WTC11 (cell line): ENCODE measurements around the gene AKT1S1. TPM values are rescaled to one million over a fixed set of nuclear protein-coding genes. Genes with fewer than 3 reads are reported as not detected.
A peak's percentile ranks its signal among the peaks of the same experiment; 100 is the strongest.
"Not testable (repeated sequence)": the region's sequence is repeated elsewhere in the genome, so short reads cannot be mapped to it uniquely, and the experiment has no call there.

Experiments used
- ATAC-seq: fragments of 200-7000 bp; cut with Tn5 transposase; 2 replicates; pipeline ENCODE4 v1.10.0; 2021; ENCODE audit warnings: mild to moderate bottlenecking, moderate library complexity
- CTCF ChIA-PET: fragments of 300-600 bp; sonication (Branson Sonifier 250); formaldehyde crosslinking; loops from one replicate; lab custom pipeline; 2021; ENCODE audit warnings: antibody characterized with exemption; lab: Charles Lee
- POLR2A ChIA-PET: fragments of 350-600 bp; sonication (Branson Sonifier 250); formaldehyde crosslinking; loops from one replicate; lab custom pipeline; 2021; ENCODE audit warnings: antibody characterized with exemption; lab: Charles Lee
- DNase-seq: peaks from one replicate; pipeline ENCODE4 v3.0.0; 2021; ENCODE audit warnings: low spot score
- H3K27ac Mint-ChIP-seq: 2 replicates; pipeline ENCODE4 v1.8.0; 2021; ENCODE audit warnings: mixed read lengths
- H3K27me3 Mint-ChIP-seq: 2 replicates; pipeline ENCODE4 v1.8.0; 2021; ENCODE audit warnings: low read depth, mild to moderate bottlenecking, moderate library complexity, mixed read lengths
- H3K36me3 Mint-ChIP-seq: 2 replicates; pipeline ENCODE4 v1.8.0; 2021; ENCODE audit warnings: mixed read lengths
- H3K4me1 Mint-ChIP-seq: 2 replicates; pipeline ENCODE4 v1.8.0; 2022; ENCODE audit warnings: mixed read lengths
- H3K4me3 Mint-ChIP-seq: 2 replicates; pipeline ENCODE4 v1.8.0; 2021; ENCODE audit warnings: mild to moderate bottlenecking, moderate library complexity, mixed read lengths
- H3K9me3 Mint-ChIP-seq: 2 replicates; pipeline ENCODE4 v1.8.0; 2021; ENCODE audit warnings: mixed read lengths
- CREB1 ChIP-seq: sonication (generic); formaldehyde crosslinking; IDR thresholded peaks from 2 replicates; pipeline ENCODE4 v1.8.0; 2023; ENCODE audit warnings: mild to moderate bottlenecking, missing genetic modification reagents
- ESRRA ChIP-seq: sonication (generic); formaldehyde crosslinking; IDR thresholded peaks from 2 replicates; pipeline ENCODE4 v1.8.1; 2022; ENCODE audit warnings: mild to moderate bottlenecking, missing genetic modification reagents, borderline replicate concordance
- GTF2I ChIP-seq: fragments of 250-450 bp; sonication (Bioruptor Pico); conservative IDR thresholded peaks from 2 replicates; pipeline ENCODE4 v1.4.0; 2021; ENCODE audit warnings: mild to moderate bottlenecking
- MXD4 ChIP-seq: fragments of 250-450 bp; sonication (Bioruptor Pico); IDR thresholded peaks from 2 replicates; pipeline ENCODE4 v1.8.0; 2021; ENCODE audit warnings: mild to moderate bottlenecking, moderate library complexity, borderline replicate concordance
- MYBL2 ChIP-seq: sonication (generic); formaldehyde crosslinking; IDR thresholded peaks from 2 replicates; pipeline ENCODE4 v1.8.1; 2023; ENCODE audit warnings: mild to moderate bottlenecking, moderate library complexity, missing genetic modification reagents
- NFYB ChIP-seq: sonication (generic); formaldehyde crosslinking; conservative IDR thresholded peaks from 2 replicates; pipeline ENCODE4 v1.8.0; 2022; ENCODE audit warnings: low read depth, missing genetic modification reagents
- NR2C2 ChIP-seq: sonication (generic); formaldehyde crosslinking; IDR thresholded peaks from 2 replicates; pipeline ENCODE4 v1.8.0; 2022; ENCODE audit warnings: mild to moderate bottlenecking, missing genetic modification reagents
- NR3C1 ChIP-seq: sonication (generic); formaldehyde crosslinking; conservative IDR thresholded peaks from 2 replicates; pipeline ENCODE4 v1.8.1; 2023; ENCODE audit warnings: low read depth, mild to moderate bottlenecking, missing genetic modification reagents
- PRRX2 ChIP-seq: fragments of 250-450 bp; sonication (Bioruptor Pico); IDR thresholded peaks from 2 replicates; pipeline ENCODE4 v1.8.0; 2021; ENCODE audit warnings: mild to moderate bottlenecking
- SOX15 ChIP-seq: fragments of 250-450 bp; sonication (Bioruptor Pico); IDR thresholded peaks from 2 replicates; pipeline ENCODE4 v1.9.0; 2021; ENCODE audit warnings: mild to moderate bottlenecking
- TCF7 ChIP-seq: sonication (generic); formaldehyde crosslinking; IDR thresholded peaks from 2 replicates; pipeline ENCODE4 v1.8.0; 2022; ENCODE audit warnings: mild to moderate bottlenecking, low read depth, missing genetic modification reagents, moderate library complexity
- TEAD1 ChIP-seq: sonication (generic); formaldehyde crosslinking; IDR thresholded peaks from 2 replicates; pipeline ENCODE4 v1.8.0; 2022; ENCODE audit warnings: mild to moderate bottlenecking, missing genetic modification reagents
- TEAD4 ChIP-seq: sonication (generic); formaldehyde crosslinking; IDR thresholded peaks from 2 replicates; pipeline ENCODE4 v1.8.0; 2022; ENCODE audit warnings: mild to moderate bottlenecking, missing genetic modification reagents
- TP53 ChIP-seq: sonication (generic); formaldehyde crosslinking; IDR thresholded peaks from 2 replicates; pipeline ENCODE4 v1.8.1; 2023; ENCODE audit warnings: mild to moderate bottlenecking, missing genetic modification reagents
- ZNF121 ChIP-seq: sonication (generic); formaldehyde crosslinking; IDR thresholded peaks from 2 replicates; pipeline ENCODE4 v1.8.0; 2023; ENCODE audit warnings: missing genetic modification reagents
- ZNF317 ChIP-seq: sonication (generic); formaldehyde crosslinking; IDR thresholded peaks from 2 replicates; pipeline ENCODE4 v1.8.1; 2023; ENCODE audit warnings: low read depth, mild to moderate bottlenecking, moderate library complexity, missing genetic modification reagents, borderline replicate concordance
- total RNA-seq: library from RNA; stranded (reverse); gene quantifications from 3 replicates; pipeline ENCODE4 v1.2.3, GENCODE V29; 2021
- TF ChIP-seq, protein P1 (sequence below): fragments of 250-450 bp; sonication (Bioruptor Pico); IDR thresholded peaks from 2 replicates; pipeline ENCODE4 v1.9.0; 2021; ENCODE audit warnings: moderate library complexity, mild to moderate bottlenecking, inconsistent platforms, borderline replicate concordance
- TF ChIP-seq, protein P2 (sequence below): sonication (generic); formaldehyde crosslinking; IDR thresholded peaks from 2 replicates; pipeline ENCODE4 v1.8.0; 2022; ENCODE audit warnings: mild to moderate bottlenecking, missing genetic modification reagents
- TF ChIP-seq, protein P3 (sequence below): fragments of 250-450 bp; sonication (Bioruptor Pico); IDR thresholded peaks from 2 replicates; pipeline ENCODE4 v1.8.0; 2021; ENCODE audit warnings: mild to moderate bottlenecking
- TF ChIP-seq, protein P4 (sequence below): sonication (generic); formaldehyde crosslinking; IDR thresholded peaks from 2 replicates; pipeline ENCODE4 v1.8.1; 2022; ENCODE audit warnings: low read depth, mild to moderate bottlenecking, moderate library complexity, missing genetic modification reagents, borderline replicate concordance
- TF ChIP-seq, protein P5 (sequence below): sonication (generic); formaldehyde crosslinking; IDR thresholded peaks from 2 replicates; pipeline ENCODE4 v1.8.1; 2022; ENCODE audit warnings: mild to moderate bottlenecking, moderate library complexity, missing genetic modification reagents
- TF ChIP-seq, protein P6 (sequence below): fragments of 250-450 bp; sonication (Bioruptor Pico); IDR thresholded peaks from 2 replicates; pipeline ENCODE4 v1.9.0; 2021; ENCODE audit warnings: mild to moderate bottlenecking
- TF ChIP-seq, protein P7 (sequence below): sonication (generic); formaldehyde crosslinking; IDR thresholded peaks from 2 replicates; pipeline ENCODE4 v1.8.0; 2022; ENCODE audit warnings: mild to moderate bottlenecking, missing genetic modification reagents

Gene AKT1S1
- total RNA-seq, 1 experiment from 2014 or later, result 47.8 TPM

DNA sequence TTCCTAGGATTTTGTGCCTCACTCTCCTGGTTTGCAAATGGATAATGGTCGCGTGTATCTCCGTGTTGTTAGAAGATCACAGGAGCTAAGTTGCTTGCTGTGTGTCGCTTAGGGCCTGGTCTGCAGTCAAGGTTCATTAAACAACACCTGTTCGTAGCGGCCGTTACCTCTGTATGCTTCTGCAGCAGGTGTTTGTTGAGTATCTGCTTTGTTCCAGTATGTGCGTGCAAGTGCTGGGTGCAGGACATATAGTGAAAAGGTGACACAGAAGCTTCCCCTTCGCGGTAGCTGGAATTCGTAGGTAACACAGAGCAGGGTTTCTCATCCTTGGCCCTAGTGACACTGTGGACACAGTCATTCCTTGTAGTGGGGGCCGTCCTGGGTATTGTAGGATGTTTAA, 53.7 kb downstream of the AKT1S1 start:
- Mint-ChIP-seq H3K36me3 (peaks cover 12% of the 10 kb centered on the region), H3K9me3 (no peaks in the 10 kb centered on the region), H3K27me3 (no peaks in the 10 kb centered on the region), H3K27ac (no peak overlapping the region), H3K4me1 (peaks cover 6% of the 10 kb centered on the region), H3K4me3 (no peak overlapping the region)
- ChIA-PET POLR2A (no interaction called here), CTCF (no interaction called here)
- no peak for ATAC-seq
- DNase-seq, result no peak
- TF ChIP-seq PRRX2 (no peak), MYBL2 (CRISPR knock-in tag) (no peak), TEAD1 (CRISPR knock-in tag) (no peak), TCF7 (CRISPR knock-in tag) (no peak)
- TF ChIP-seq, protein P1, sequence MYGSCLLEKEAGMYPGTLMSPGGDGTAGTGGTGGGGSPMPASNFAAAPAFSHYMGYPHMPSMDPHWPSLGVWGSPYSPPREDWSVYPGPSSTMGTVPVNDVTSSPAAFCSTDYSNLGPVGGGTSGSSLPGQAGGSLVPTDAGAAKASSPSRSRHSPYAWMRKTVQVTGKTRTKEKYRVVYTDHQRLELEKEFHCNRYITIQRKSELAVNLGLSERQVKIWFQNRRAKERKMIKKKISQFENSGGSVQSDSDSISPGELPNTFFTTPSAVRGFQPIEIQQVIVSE (CRISPR knock-in tag), result no peak

DNA sequence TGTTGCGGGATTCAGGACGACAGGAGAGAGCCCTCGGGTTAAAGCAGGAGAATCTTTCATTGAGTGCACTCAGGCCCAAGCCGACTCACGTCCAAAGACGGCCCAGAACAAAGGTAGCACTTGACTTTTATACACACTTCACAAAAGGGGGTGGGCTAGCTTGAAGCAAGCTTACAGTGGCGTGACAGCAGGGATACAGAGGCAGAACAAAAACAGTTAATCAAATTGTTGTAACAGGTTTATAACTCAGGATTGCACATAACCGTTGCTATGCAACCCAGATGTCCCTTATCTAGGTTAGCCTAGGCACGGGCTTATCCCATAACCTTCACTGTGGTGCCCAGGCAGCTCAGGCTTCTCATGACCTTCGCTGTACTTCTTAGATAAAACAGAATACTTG, 57.0 kb downstream of the AKT1S1 start:
- H3K36me3 Mint-ChIP-seq, result peaks cover 12% of the 10 kb centered on the region
- no peak for ATAC-seq
- POLR2A ChIA-PET, result no interaction called here

DNA sequence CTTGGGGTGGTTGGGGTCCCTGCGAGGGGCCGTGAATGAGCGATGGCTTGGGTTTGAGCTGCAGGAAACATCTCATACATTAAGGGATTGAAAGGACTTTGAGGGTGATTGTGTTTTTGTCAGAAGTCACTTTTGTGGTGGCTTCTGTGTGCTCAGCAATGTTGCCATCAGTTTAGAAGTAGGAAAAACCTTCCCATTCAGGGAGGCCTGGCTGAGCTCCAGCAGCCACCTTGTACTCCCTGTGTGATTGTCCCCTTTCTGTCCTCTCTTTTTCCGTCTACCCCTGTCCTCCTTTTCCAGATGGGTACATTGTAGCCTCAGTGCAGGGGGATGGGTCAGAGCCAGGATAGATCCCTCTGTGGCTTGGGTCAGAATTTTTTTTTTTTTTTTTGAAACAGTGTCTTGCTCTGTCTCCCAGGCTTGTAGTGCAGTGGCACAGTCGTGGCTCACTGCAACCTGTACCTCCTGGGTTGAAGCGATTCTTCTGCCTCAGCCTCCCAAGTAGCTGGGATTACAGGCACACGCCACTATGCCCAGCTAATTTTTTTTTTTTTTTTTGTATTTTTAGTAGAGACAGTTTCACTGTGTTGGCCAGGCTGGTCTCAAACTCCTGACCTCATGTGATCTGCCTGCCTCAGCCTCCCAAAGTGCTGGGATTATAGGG, 57.6 kb downstream of the AKT1S1 start:
- peak overlapping the region; percentile 99 for H3K4me3 Mint-ChIP-seq
- H3K36me3 Mint-ChIP-seq, result peaks cover 12% of the 10 kb centered on the region
- peak overlapping the region; percentile 26 for H3K27ac Mint-ChIP-seq
- not testable (repeated sequence) for H3K27me3 Mint-ChIP-seq, DNase-seq, H3K4me1 Mint-ChIP-seq, H3K9me3 Mint-ChIP-seq, ATAC-seq
- POLR2A ChIA-PET, result interaction anchor here (0.9 kb wide), 1 partner anchor 10 kb away, joined by 4 read pairs; no protein-coding TSS in a partner anchor
- CTCF ChIA-PET, result interaction anchor here (0.7 to 1.4 kb wide), 2 partner anchors 31 to 102 kb away, joined by 3 read pairs; partner anchors contain the start of gene PTOV1

More for the DNA sequence above, 57.0 kb downstream of the AKT1S1 start:
- H3K9me3 Mint-ChIP-seq, result no peaks in the 10 kb centered on the region
- H3K27ac Mint-ChIP-seq, result no peak overlapping the region
- CTCF ChIA-PET, result no interaction called here
- no peak overlapping the region; the same call in 1 of the 2 replicates for H3K4me3 Mint-ChIP-seq
- no peak for TF ChIP-seq TP53 (CRISPR knock-in tag)
- TF ChIP-seq, protein P2, sequence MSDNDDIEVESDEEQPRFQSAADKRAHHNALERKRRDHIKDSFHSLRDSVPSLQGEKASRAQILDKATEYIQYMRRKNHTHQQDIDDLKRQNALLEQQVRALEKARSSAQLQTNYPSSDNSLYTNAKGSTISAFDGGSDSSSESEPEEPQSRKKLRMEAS (CRISPR knock-in tag), result no peak
- TF ChIP-seq, protein P3, sequence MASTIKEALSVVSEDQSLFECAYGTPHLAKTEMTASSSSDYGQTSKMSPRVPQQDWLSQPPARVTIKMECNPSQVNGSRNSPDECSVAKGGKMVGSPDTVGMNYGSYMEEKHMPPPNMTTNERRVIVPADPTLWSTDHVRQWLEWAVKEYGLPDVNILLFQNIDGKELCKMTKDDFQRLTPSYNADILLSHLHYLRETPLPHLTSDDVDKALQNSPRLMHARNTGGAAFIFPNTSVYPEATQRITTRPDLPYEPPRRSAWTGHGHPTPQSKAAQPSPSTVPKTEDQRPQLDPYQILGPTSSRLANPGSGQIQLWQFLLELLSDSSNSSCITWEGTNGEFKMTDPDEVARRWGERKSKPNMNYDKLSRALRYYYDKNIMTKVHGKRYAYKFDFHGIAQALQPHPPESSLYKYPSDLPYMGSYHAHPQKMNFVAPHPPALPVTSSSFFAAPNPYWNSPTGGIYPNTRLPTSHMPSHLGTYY (CRISPR knock-in tag), result no peak
- TF ChIP-seq, protein P4, sequence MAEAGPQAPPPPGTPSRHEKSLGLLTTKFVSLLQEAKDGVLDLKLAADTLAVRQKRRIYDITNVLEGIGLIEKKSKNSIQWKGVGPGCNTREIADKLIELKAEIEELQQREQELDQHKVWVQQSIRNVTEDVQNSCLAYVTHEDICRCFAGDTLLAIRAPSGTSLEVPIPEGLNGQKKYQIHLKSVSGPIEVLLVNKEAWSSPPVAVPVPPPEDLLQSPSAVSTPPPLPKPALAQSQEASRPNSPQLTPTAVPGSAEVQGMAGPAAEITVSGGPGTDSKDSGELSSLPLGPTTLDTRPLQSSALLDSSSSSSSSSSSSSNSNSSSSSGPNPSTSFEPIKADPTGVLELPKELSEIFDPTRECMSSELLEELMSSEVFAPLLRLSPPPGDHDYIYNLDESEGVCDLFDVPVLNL (CRISPR knock-in tag), result no peak
- no peak for TF ChIP-seq TEAD4 (CRISPR knock-in tag)
- no peak for TF ChIP-seq NR3C1 (CRISPR knock-in tag)
- no peak for TF ChIP-seq SOX15 (CRISPR knock-in tag)
- TF ChIP-seq, protein P5, sequence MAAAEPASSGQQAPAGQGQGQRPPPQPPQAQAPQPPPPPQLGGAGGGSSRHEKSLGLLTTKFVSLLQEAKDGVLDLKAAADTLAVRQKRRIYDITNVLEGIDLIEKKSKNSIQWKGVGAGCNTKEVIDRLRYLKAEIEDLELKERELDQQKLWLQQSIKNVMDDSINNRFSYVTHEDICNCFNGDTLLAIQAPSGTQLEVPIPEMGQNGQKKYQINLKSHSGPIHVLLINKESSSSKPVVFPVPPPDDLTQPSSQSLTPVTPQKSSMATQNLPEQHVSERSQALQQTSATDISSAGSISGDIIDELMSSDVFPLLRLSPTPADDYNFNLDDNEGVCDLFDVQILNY (CRISPR knock-in tag), result no peak
- TF ChIP-seq, protein P6, sequence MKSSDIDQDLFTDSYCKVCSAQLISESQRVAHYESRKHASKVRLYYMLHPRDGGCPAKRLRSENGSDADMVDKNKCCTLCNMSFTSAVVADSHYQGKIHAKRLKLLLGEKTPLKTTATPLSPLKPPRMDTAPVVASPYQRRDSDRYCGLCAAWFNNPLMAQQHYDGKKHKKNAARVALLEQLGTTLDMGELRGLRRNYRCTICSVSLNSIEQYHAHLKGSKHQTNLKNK (CRISPR knock-in tag), result no peak
- TF ChIP-seq NFYB (CRISPR knock-in tag), result no peak
- no peak for TF ChIP-seq ZNF121 (CRISPR knock-in tag)
- TF ChIP-seq GTF2I, result no peak
- TF ChIP-seq ZNF317, result no peak
- TF ChIP-seq MXD4 (CRISPR knock-in tag), result no peak
- TF ChIP-seq CREB1, result no peak
- TF ChIP-seq NR2C2 (CRISPR knock-in tag), result no peak
- no peak for TF ChIP-seq ESRRA (CRISPR knock-in tag)
- TF ChIP-seq, protein P7, sequence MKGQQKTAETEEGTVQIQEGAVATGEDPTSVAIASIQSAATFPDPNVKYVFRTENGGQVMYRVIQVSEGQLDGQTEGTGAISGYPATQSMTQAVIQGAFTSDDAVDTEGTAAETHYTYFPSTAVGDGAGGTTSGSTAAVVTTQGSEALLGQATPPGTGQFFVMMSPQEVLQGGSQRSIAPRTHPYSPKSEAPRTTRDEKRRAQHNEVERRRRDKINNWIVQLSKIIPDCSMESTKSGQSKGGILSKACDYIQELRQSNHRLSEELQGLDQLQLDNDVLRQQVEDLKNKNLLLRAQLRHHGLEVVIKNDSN (CRISPR knock-in tag), result no peak
- TF ChIP-seq, all 79 proteins: peak for 0
- Mint-ChIP-seq H3K27me3 (no peaks in the 10 kb centered on the region), H3K4me1 (peaks cover 6% of the 10 kb centered on the region)
- DNase-seq, result no peak
